Mesendoderm (in vitro differentiated cells): ENCODE measurements around the gene ARFGAP1.

Experiments used
- DNase-seq: peaks from one replicate; pipeline ENCODE4 v3.0.0; 2013
- H2AK5ac ChIP-seq: 2 replicates; pipeline ENCODE4 v1.6.1; 2013; ENCODE audit warnings: low read length, inconsistent platforms
- H2BK120ac ChIP-seq: 2 replicates; pipeline ENCODE4 v1.6.1; 2013; ENCODE audit warnings: low read depth, mild to moderate bottlenecking, low read length, moderate library complexity, mixed read lengths
- H2BK15ac ChIP-seq: replicated peaks from 2 replicates; pipeline ENCODE4 v1.6.1; 2013; ENCODE audit warnings: low read depth, mild to moderate bottlenecking, moderate library complexity
- H2BK5ac ChIP-seq: 2 replicates; pipeline ENCODE4 v1.6.1; 2013; ENCODE audit warnings: low read length, inconsistent platforms
- H3K18ac ChIP-seq: 2 replicates; pipeline ENCODE4 v1.6.1; 2013; ENCODE audit warnings: mild to moderate bottlenecking, low read length, mixed read lengths
- H3K23ac ChIP-seq: one replicate; pipeline ENCODE4 v1.6.1; 2013; ENCODE audit warnings: low read length
- H3K27ac ChIP-seq: 2 replicates; pipeline ENCODE4 v1.5.1; 2013; ENCODE audit warnings: low read depth, mild to moderate bottlenecking, inconsistent platforms, low read length, moderate library complexity
- H3K27me3 ChIP-seq: 2 replicates; pipeline ENCODE4 v1.6.1; 2013; ENCODE audit warnings: low read length, control low read depth, mild to moderate bottlenecking, inconsistent platforms; ENCODE audit not compliant: insufficient read depth, poor library complexity
- H3K36me3 ChIP-seq: 2 replicates; pipeline ENCODE4 v1.6.1; 2013; ENCODE audit warnings: low read length, inconsistent platforms; ENCODE audit not compliant: control insufficient read depth, insufficient read depth
- H3K4ac ChIP-seq: one replicate; pipeline ENCODE4 v1.6.1; 2013; ENCODE audit warnings: low read depth, mild to moderate bottlenecking, low read length, moderate library complexity
- H3K4me1 ChIP-seq: 2 replicates; pipeline ENCODE4 v1.6.1; 2013; ENCODE audit warnings: low read depth, low read length, inconsistent platforms; ENCODE audit not compliant: control insufficient read depth
- H3K4me2 ChIP-seq: 2 replicates; pipeline ENCODE4 v1.6.1; 2013; ENCODE audit warnings: low read length
- H3K4me3 ChIP-seq: 2 replicates; pipeline ENCODE4 v1.5.1; 2013; ENCODE audit warnings: mild to moderate bottlenecking, low read length
- H3K56ac ChIP-seq: one replicate; pipeline ENCODE4 v1.6.1; 2013; ENCODE audit warnings: low read length
- H3K79me1 ChIP-seq: 2 replicates; pipeline ENCODE4 v1.6.1; 2013; ENCODE audit warnings: low read length, inconsistent platforms
- H3K79me2 ChIP-seq: 2 replicates; pipeline ENCODE4 v1.6.1; 2013; ENCODE audit warnings: mild to moderate bottlenecking, low read length; ENCODE audit not compliant: control insufficient read depth, insufficient read depth
- H3K9ac ChIP-seq: 2 replicates; pipeline ENCODE4 v1.6.1; 2013; ENCODE audit warnings: low read length, inconsistent platforms
- H4K5ac ChIP-seq: one replicate; pipeline ENCODE4 v1.6.1; 2013; ENCODE audit warnings: low read length
- H4K8ac ChIP-seq: one replicate; pipeline ENCODE4 v1.6.1; 2013; ENCODE audit warnings: low read depth, mild to moderate bottlenecking, control low read depth, low read length, moderate library complexity
- WGBS: extraction: QIAGEN DNeasy Blood & Tissue Kit; methylation state at CpG from one replicate; pipeline ENCODE4 v1.1.7; 2013; ENCODE audit warnings: low lambda C conversion rate, missing lambda C conversion rate; ENCODE audit not compliant: insufficient coverage; ENCODE audit errors: extremely low coverage; 5-methylcytosine and 5-hydroxymethylcytosine counted together

The ARFGAP1 gene

DNA sequence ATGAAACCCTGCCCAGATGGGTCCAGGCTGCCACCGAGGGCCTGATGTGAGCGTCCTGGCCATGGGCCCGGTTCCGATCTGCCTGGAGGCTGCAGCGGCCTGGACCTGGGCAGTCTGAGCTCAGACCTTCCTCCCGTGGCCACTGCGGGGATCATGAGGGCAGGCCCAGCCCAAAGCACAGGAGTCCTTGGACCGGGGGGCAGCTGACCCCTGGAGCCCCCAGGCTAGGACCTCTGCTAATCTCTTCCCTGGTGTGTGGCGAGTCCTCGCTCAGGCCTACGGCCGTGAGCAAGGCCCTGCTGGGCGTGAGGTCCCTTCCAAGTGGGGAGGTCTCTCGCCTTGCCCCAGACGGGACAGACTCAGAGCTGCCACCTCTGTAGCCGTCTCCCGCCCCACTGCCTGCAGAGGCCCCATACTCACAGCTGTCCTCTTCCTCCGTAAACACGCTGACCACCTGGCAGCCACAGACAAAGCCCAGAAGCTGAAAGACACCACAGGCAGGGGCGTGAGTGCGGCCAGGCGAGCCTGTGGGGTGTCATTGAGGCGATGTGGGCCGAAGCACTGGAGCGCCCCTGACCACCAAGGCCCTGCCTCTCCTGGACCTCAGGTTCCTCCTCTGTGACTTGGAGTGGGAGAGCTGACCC is 28.9 kb upstream of the ARFGAP1 start:
- Histone ChIP-seq H3K79me2 (no peaks in the 10 kb centered on the region), H4K8ac (no peak overlapping the region), H3K56ac (no peak overlapping the region), H3K9ac (no peak overlapping the region), H4K5ac (no peak overlapping the region), H3K4ac (no peak overlapping the region), H3K36me3 (no peaks in the 10 kb centered on the region), H2BK120ac (no peak overlapping the region), H2AK5ac (no peak overlapping the region), H3K79me1 (no peaks in the 10 kb centered on the region), H3K23ac (no peak overlapping the region), H3K27ac (no peak overlapping the region), H3K27me3 (no peaks in the 10 kb centered on the region), H3K18ac (no peak overlapping the region), H3K4me1 (no peaks in the 10 kb centered on the region), H2BK5ac (no peak overlapping the region), H3K4me3 (no peak overlapping the region), H2BK15ac (no peak overlapping the region), H3K4me2 (no peak overlapping the region)
- DNase-seq, result no peak
- no CpG with 5 or more reads among the region's 25 CpGs for WGBS

GRCh38 chr20:63244468-63244867 is 28.1 kb upstream of the ARFGAP1 start:
- no peak for DNase-seq
- Histone ChIP-seq H3K4me2 (no peak overlapping the region), H4K8ac (no peak overlapping the region), H3K18ac (no peak overlapping the region), H2BK120ac (no peak overlapping the region), H3K79me1 (no peaks in the 10 kb centered on the region), H2BK5ac (no peak overlapping the region), H2BK15ac (no peak overlapping the region), H3K9ac (no peak overlapping the region), H3K4ac (no peak overlapping the region), H3K56ac (no peak overlapping the region), H3K23ac (no peak overlapping the region), H4K5ac (no peak overlapping the region), H3K4me3 (no peak overlapping the region), H3K79me2 (no peaks in the 10 kb centered on the region), H3K36me3 (no peaks in the 10 kb centered on the region), H3K27me3 (no peaks in the 10 kb centered on the region), H3K4me1 (no peaks in the 10 kb centered on the region), H3K27ac (no peak overlapping the region), H2AK5ac (no peak overlapping the region)
- no CpG with 5 or more reads among the region's 10 CpGs for WGBS

GRCh38 chr20:63246490-63247288 is 25.9 kb upstream of the ARFGAP1 start:
- H4K8ac ChIP-seq, result no peak overlapping the region
- WGBS, result no CpG with 5 or more reads among the region's 50 CpGs
- H3K36me3 ChIP-seq, result no peaks in the 10 kb centered on the region
- peak overlapping the region; percentile 49 for H3K56ac ChIP-seq
- H3K4ac ChIP-seq, result no peak overlapping the region
- no peak overlapping the region for H2AK5ac ChIP-seq
- H3K27ac ChIP-seq, result no peak overlapping the region
- H3K79me1 ChIP-seq, result no peaks in the 10 kb centered on the region
- H2BK120ac ChIP-seq, result no peak overlapping the region
- no peak overlapping the region for H3K23ac ChIP-seq
- peak; percentile 40 for DNase-seq
- H2BK15ac ChIP-seq, result no peak overlapping the region
- H3K4me2 ChIP-seq, result peak overlapping the region; percentile 42
- H2BK5ac ChIP-seq, result no peak overlapping the region
- H3K18ac ChIP-seq, result no peak overlapping the region
- no peaks in the 10 kb centered on the region for H3K27me3 ChIP-seq
- no peaks in the 10 kb centered on the region for H3K4me1 ChIP-seq
- H4K5ac ChIP-seq, result no peak overlapping the region
- no peaks in the 10 kb centered on the region for H3K79me2 ChIP-seq
- no peak overlapping the region for H3K4me3 ChIP-seq
- H3K9ac ChIP-seq, result peak overlapping the region; percentile 49

GRCh38 chr20:63247671-63248228 is 24.9 kb upstream of the ARFGAP1 start:
- no peak overlapping the region for H3K56ac ChIP-seq
- no peak for DNase-seq
- no CpG with 5 or more reads among the region's 24 CpGs for WGBS
- no peak overlapping the region for H3K27ac ChIP-seq
- H3K4me2 ChIP-seq, result no peak overlapping the region
- H3K4me1 ChIP-seq, result no peaks in the 10 kb centered on the region
- H3K18ac ChIP-seq, result no peak overlapping the region
- no peak overlapping the region for H2BK15ac ChIP-seq
- H3K23ac ChIP-seq, result no peak overlapping the region
- H3K4ac ChIP-seq, result no peak overlapping the region
- no peak overlapping the region for H2AK5ac ChIP-seq
- no peaks in the 10 kb centered on the region for H3K79me1 ChIP-seq
- H3K4me3 ChIP-seq, result no peak overlapping the region
- H2BK120ac ChIP-seq, result no peak overlapping the region
- no peaks in the 10 kb centered on the region for H3K36me3 ChIP-seq
- H3K9ac ChIP-seq, result no peak overlapping the region
- H4K5ac ChIP-seq, result no peak overlapping the region
- no peaks in the 10 kb centered on the region for H3K27me3 ChIP-seq
- no peak overlapping the region for H2BK5ac ChIP-seq
- H3K79me2 ChIP-seq, result no peaks in the 10 kb centered on the region
- no peak overlapping the region for H4K8ac ChIP-seq

GRCh38 chr20:63248835-63249591 is 23.6 kb upstream of the ARFGAP1 start:
- Histone ChIP-seq H4K8ac (no peak overlapping the region), H3K79me1 (no peaks in the 10 kb centered on the region), H3K4ac (no peak overlapping the region), H3K36me3 (no peaks in the 10 kb centered on the region), H3K79me2 (no peaks in the 10 kb centered on the region), H3K27ac (no peak overlapping the region), H3K27me3 (peaks cover 3% of the 10 kb centered on the region), H4K5ac (no peak overlapping the region), H3K18ac (no peak overlapping the region), H2BK15ac (no peak overlapping the region), H3K56ac (no peak overlapping the region), H3K4me2 (no peak overlapping the region), H3K4me3 (no peak overlapping the region), H3K4me1 (no peaks in the 10 kb centered on the region), H3K9ac (no peak overlapping the region), H2AK5ac (no peak overlapping the region), H2BK120ac (no peak overlapping the region), H3K23ac (no peak overlapping the region), H2BK5ac (no peak overlapping the region)
- DNase-seq, result no peak
- WGBS, result no CpG with 5 or more reads among the region's 25 CpGs
